Measurements from ENCODE around the gene ALK.

The ALK gene

GRCh38 chr2:29394311-29394980 is 526.9 kb downstream of the ALK start:
- no peak overlapping the region for H3K27ac Mint-ChIP-seq
- H3K4me3 Mint-ChIP-seq = no peak overlapping the region
- H3K27me3 Mint-ChIP-seq = peaks cover 6% of the 10 kb centered on the region
- H3K9me3 Mint-ChIP-seq (ENCODE audit: low read depth) = no peaks in the 10 kb centered on the region
- H3K36me3 Mint-ChIP-seq = no peaks in the 10 kb centered on the region
- no peaks in the 10 kb centered on the region for H3K4me1 Mint-ChIP-seq (ENCODE audit: low read depth)

GRCh38 chr2:29393676-29394075 is 527.7 kb downstream of the ALK start:
- Mint-ChIP-seq H3K4me3 (no peak overlapping the region), H3K9me3 (ENCODE audit: low read depth) (no peaks in the 10 kb centered on the region), H3K36me3 (no peaks in the 10 kb centered on the region), H3K27me3 (peaks cover 10% of the 10 kb centered on the region), H3K27ac (no peak overlapping the region), H3K4me1 (ENCODE audit: low read depth) (no peaks in the 10 kb centered on the region)

- H3K36me3 Mint-ChIP-seq = no peaks in the 10 kb centered on the region
- H3K9me3 Mint-ChIP-seq (ENCODE audit: low read depth) = no peaks in the 10 kb centered on the region
- peaks cover 10% of the 10 kb centered on the region for H3K27me3 Mint-ChIP-seq
- no peaks in the 10 kb centered on the region for H3K4me1 Mint-ChIP-seq (ENCODE audit: low read depth)
- H3K4me3 Mint-ChIP-seq = no peak overlapping the region
- H3K27ac Mint-ChIP-seq = no peak overlapping the region
Measured at GRCh38 chr2:29392774-29393173, 528.6 kb downstream of the ALK start.

- Mint-ChIP-seq H3K9me3 (ENCODE audit: low read depth) (no peaks in the 10 kb centered on the region), H3K4me1 (ENCODE audit: low read depth) (no peaks in the 10 kb centered on the region), H3K27me3 (peaks cover 14% of the 10 kb centered on the region), H3K36me3 (no peaks in the 10 kb centered on the region), H3K27ac (no peak overlapping the region), H3K4me3 (no peak overlapping the region)
Measured at GRCh38 chr2:29390136-29390535, 531.2 kb downstream of the ALK start.

- H3K27me3 Mint-ChIP-seq = peaks cover 14% of the 10 kb centered on the region
- H3K4me1 Mint-ChIP-seq (ENCODE audit: low read depth) = no peaks in the 10 kb centered on the region
- no peak overlapping the region for H3K27ac Mint-ChIP-seq
- no peaks in the 10 kb centered on the region for H3K36me3 Mint-ChIP-seq
- no peak overlapping the region for H3K4me3 Mint-ChIP-seq
- H3K9me3 Mint-ChIP-seq (ENCODE audit: low read depth) = no peaks in the 10 kb centered on the region
Measured at GRCh38 chr2:29389686-29390085, 531.7 kb downstream of the ALK start.

- Mint-ChIP-seq H3K36me3 (no peaks in the 10 kb centered on the region), H3K4me1 (ENCODE audit: low read depth) (no peaks in the 10 kb centered on the region), H3K27me3 (peaks cover 14% of the 10 kb centered on the region), H3K4me3 (no peak overlapping the region), H3K27ac (no peak overlapping the region), H3K9me3 (ENCODE audit: low read depth) (no peaks in the 10 kb centered on the region)
Measured at GRCh38 chr2:29388071-29388470, 533.3 kb downstream of the ALK start.

- Mint-ChIP-seq H3K27me3 (peaks cover 9% of the 10 kb centered on the region), H3K4me1 (ENCODE audit: low read depth) (no peaks in the 10 kb centered on the region), H3K4me3 (no peak overlapping the region)
Measured at GRCh38 chr2:29382486-29382885, 538.9 kb downstream of the ALK start.

GRCh38 chr2:29377788-29378187 is 543.6 kb downstream of the ALK start:
- Mint-ChIP-seq H3K4me1 (ENCODE audit: low read depth) (no peaks in the 10 kb centered on the region), H3K27ac (no peak overlapping the region), H3K4me3 (no peak overlapping the region), H3K36me3 (no peaks in the 10 kb centered on the region), H3K9me3 (ENCODE audit: low read depth) (no peaks in the 10 kb centered on the region), H3K27me3 (peaks cover 4% of the 10 kb centered on the region)

More at GRCh38 chr2:29382486-29382885, 538.9 kb downstream of the ALK start:
- no peak overlapping the region for H3K27ac Mint-ChIP-seq
- no peaks in the 10 kb centered on the region for H3K36me3 Mint-ChIP-seq
- H3K9me3 Mint-ChIP-seq (ENCODE audit: low read depth) = no peaks in the 10 kb centered on the region

- H3K27ac Mint-ChIP-seq = no peak overlapping the region
- no peaks in the 10 kb centered on the region for H3K9me3 Mint-ChIP-seq (ENCODE audit: low read depth)
- no peaks in the 10 kb centered on the region for H3K36me3 Mint-ChIP-seq
- no peaks in the 10 kb centered on the region for H3K4me1 Mint-ChIP-seq (ENCODE audit: low read depth)
- no peak overlapping the region for H3K4me3 Mint-ChIP-seq
- peaks cover 4% of the 10 kb centered on the region for H3K27me3 Mint-ChIP-seq
Measured at GRCh38 chr2:29376541-29376940, 544.8 kb downstream of the ALK start.

- no peak overlapping the region for H3K4me3 Mint-ChIP-seq
- no peak overlapping the region for H3K27ac Mint-ChIP-seq
- no peaks in the 10 kb centered on the region for H3K4me1 Mint-ChIP-seq (ENCODE audit: low read depth)
- H3K9me3 Mint-ChIP-seq (ENCODE audit: low read depth) = no peaks in the 10 kb centered on the region
- no peaks in the 10 kb centered on the region for H3K36me3 Mint-ChIP-seq
- peaks cover 4% of the 10 kb centered on the region for H3K27me3 Mint-ChIP-seq
Measured at GRCh38 chr2:29375843-29376242, 545.5 kb downstream of the ALK start.

- Mint-ChIP-seq H3K9me3 (ENCODE audit: low read depth) (no peaks in the 10 kb centered on the region), H3K4me1 (ENCODE audit: low read depth) (no peaks in the 10 kb centered on the region), H3K27me3 (peaks cover 4% of the 10 kb centered on the region), H3K36me3 (no peaks in the 10 kb centered on the region), H3K4me3 (no peak overlapping the region), H3K27ac (no peak overlapping the region)
Measured at GRCh38 chr2:29374823-29375222, 546.6 kb downstream of the ALK start.

- H3K36me3 Mint-ChIP-seq = no peaks in the 10 kb centered on the region
- H3K9me3 Mint-ChIP-seq (ENCODE audit: low read depth) = no peaks in the 10 kb centered on the region
- no peak overlapping the region for H3K27ac Mint-ChIP-seq
- H3K4me1 Mint-ChIP-seq (ENCODE audit: low read depth) = no peaks in the 10 kb centered on the region
- no peak overlapping the region for H3K4me3 Mint-ChIP-seq
- H3K27me3 Mint-ChIP-seq = peaks cover 2% of the 10 kb centered on the region
Measured at GRCh38 chr2:29373870-29374269, 547.5 kb downstream of the ALK start.

- peaks cover 5% of the 10 kb centered on the region for H3K27me3 Mint-ChIP-seq
- H3K36me3 Mint-ChIP-seq = no peaks in the 10 kb centered on the region
- H3K4me3 Mint-ChIP-seq = no peak overlapping the region
- H3K9me3 Mint-ChIP-seq (ENCODE audit: low read depth) = no peaks in the 10 kb centered on the region
- no peak overlapping the region for H3K27ac Mint-ChIP-seq
- H3K4me1 Mint-ChIP-seq (ENCODE audit: low read depth) = no peaks in the 10 kb centered on the region
Measured at GRCh38 chr2:29372185-29372584, 549.2 kb downstream of the ALK start.

GRCh38 chr2:29370581-29371125 is 550.7 kb downstream of the ALK start:
- Mint-ChIP-seq H3K4me3 (no peak overlapping the region), H3K4me1 (ENCODE audit: low read depth) (no peaks in the 10 kb centered on the region), H3K27me3 (peaks cover 7% of the 10 kb centered on the region), H3K9me3 (ENCODE audit: low read depth) (no peaks in the 10 kb centered on the region), H3K36me3 (no peaks in the 10 kb centered on the region), H3K27ac (no peak overlapping the region)

GRCh38 chr2:29370173-29370572 is 551.2 kb downstream of the ALK start:
- Mint-ChIP-seq H3K4me3 (no peak overlapping the region), H3K9me3 (ENCODE audit: low read depth) (no peaks in the 10 kb centered on the region), H3K27me3 (peaks cover 7% of the 10 kb centered on the region), H3K27ac (no peak overlapping the region), H3K4me1 (ENCODE audit: low read depth) (no peaks in the 10 kb centered on the region), H3K36me3 (no peaks in the 10 kb centered on the region)

- Mint-ChIP-seq H3K9me3 (ENCODE audit: low read depth) (no peaks in the 10 kb centered on the region), H3K27ac (no peak overlapping the region), H3K4me3 (no peak overlapping the region), H3K4me1 (ENCODE audit: low read depth) (no peaks in the 10 kb centered on the region), H3K36me3 (no peaks in the 10 kb centered on the region), H3K27me3 (peaks cover 7% of the 10 kb centered on the region)
Measured at GRCh38 chr2:29368659-29369040, 552.7 kb downstream of the ALK start.
